ENCODE data around the gene LCP2. TPM values are rescaled to one million over a fixed set of nuclear protein-coding genes. Genes with fewer than 3 reads are reported as not detected.

LCP2 gene
- total and polyA plus RNA-seq, 2 experiments from 2014 or later, result not detected

GRCh38 chr5:170226661-170227060 lies 70.9 kb downstream of the LCP2 start:
- Histone ChIP-seq H3K9me3 (ENCODE audit: low read depth) (no peaks in the 10 kb centered on the region), H3K27me3 (no peaks in the 10 kb centered on the region), H3K36me3 (no peaks in the 10 kb centered on the region), H3K27ac (no peak overlapping the region), H3K4me3 (no peak overlapping the region), H3K4me1 (ENCODE audit: low read depth) (no peaks in the 10 kb centered on the region)
- no peak for TF ChIP-seq CTCF (IDR thresholded peaks at IDR 0.05; ENCODE audit: low read depth, low read length)
- no peak for DNase-seq (ENCODE audit: low read depth in 1 of 2, low spot score in 1 of 2)

- H3K4me1 ChIP-seq (ENCODE audit: low read depth), result no peaks in the 10 kb centered on the region
- H3K9me3 ChIP-seq (ENCODE audit: low read depth), result no peaks in the 10 kb centered on the region
- no peaks in the 10 kb centered on the region for H3K27me3 ChIP-seq
- no peak overlapping the region for H3K4me3 ChIP-seq
- TF ChIP-seq CTCF (IDR thresholded peaks at IDR 0.05; ENCODE audit: low read depth, low read length), result no peak
- no peaks in the 10 kb centered on the region for H3K36me3 ChIP-seq
- DNase-seq (ENCODE audit: low read depth in 1 of 2, low spot score in 1 of 2), result no peak
- H3K27ac ChIP-seq, result no peak overlapping the region
Observed at GRCh38 chr5:170226129-170226615, 71.4 kb downstream of the LCP2 start.

GRCh38 chr5:170225326-170226128 lies 72.0 kb downstream of the LCP2 start:
- TF ChIP-seq CTCF (IDR thresholded peaks at IDR 0.05; ENCODE audit: low read depth, low read length), result peak; percentile 79
- no peak overlapping the region for H3K4me3 ChIP-seq
- no peaks in the 10 kb centered on the region for H3K4me1 ChIP-seq (ENCODE audit: low read depth)
- no peaks in the 10 kb centered on the region for H3K9me3 ChIP-seq (ENCODE audit: low read depth)
- no peaks in the 10 kb centered on the region for H3K36me3 ChIP-seq
- DNase-seq (ENCODE audit: low read depth in 1 of 2, low spot score in 1 of 2), result peak; percentile 77 to 79
- H3K27ac ChIP-seq, result no peak overlapping the region
- no peaks in the 10 kb centered on the region for H3K27me3 ChIP-seq

GRCh38 chr5:170223906-170224305 lies 73.7 kb downstream of the LCP2 start:
- TF ChIP-seq CTCF (IDR thresholded peaks at IDR 0.05; ENCODE audit: low read depth, low read length), result no peak
- DNase-seq (ENCODE audit: low read depth in 1 of 2, low spot score in 1 of 2), result peak in 1 of 2 donors; percentile 38
- H3K27ac ChIP-seq, result no peak overlapping the region
- no peaks in the 10 kb centered on the region for H3K9me3 ChIP-seq (ENCODE audit: low read depth)
- no peaks in the 10 kb centered on the region for H3K27me3 ChIP-seq
- no peaks in the 10 kb centered on the region for H3K4me1 ChIP-seq (ENCODE audit: low read depth)
- H3K36me3 ChIP-seq, result no peaks in the 10 kb centered on the region
- H3K4me3 ChIP-seq, result no peak overlapping the region

GRCh38 chr5:170223360-170223759 lies 74.2 kb downstream of the LCP2 start:
- no peak overlapping the region for H3K4me3 ChIP-seq
- no peaks in the 10 kb centered on the region for H3K4me1 ChIP-seq (ENCODE audit: low read depth)
- peak in 1 of 2 donors; percentile 61 for DNase-seq (ENCODE audit: low read depth in 1 of 2, low spot score in 1 of 2)
- H3K36me3 ChIP-seq, result no peaks in the 10 kb centered on the region
- H3K27ac ChIP-seq, result no peak overlapping the region
- H3K27me3 ChIP-seq, result no peaks in the 10 kb centered on the region
- H3K9me3 ChIP-seq (ENCODE audit: low read depth), result no peaks in the 10 kb centered on the region
- TF ChIP-seq CTCF (IDR thresholded peaks at IDR 0.05; ENCODE audit: low read depth, low read length), result no peak

Measured in cardiac muscle cell (in vitro differentiated cells and primary cell).